BLaER1 (cell line): ENCODE data around the gene EFCAB6.

ENCODE experiments used
- H3K27ac ChIP-seq: shearing (Covaris generic); formaldehyde crosslinking; 2 replicates; pipeline ENCODE4 v1.8.1; 2022
- H3K27me3 ChIP-seq: shearing (Covaris generic); formaldehyde crosslinking; 2 replicates; pipeline ENCODE4 v1.8.1; 2022
- H3K36me3 ChIP-seq: shearing (Covaris generic); formaldehyde crosslinking; 2 replicates; pipeline ENCODE4 v1.8.1; 2022
- H3K4me1 ChIP-seq: shearing (Covaris generic); formaldehyde crosslinking; 2 replicates; pipeline ENCODE4 v1.8.1; 2022
- H3K4me2 ChIP-seq: shearing (Covaris generic); formaldehyde crosslinking; 2 replicates; pipeline ENCODE4 v1.8.1; 2022
- H3K4me3 ChIP-seq: shearing (Covaris generic); formaldehyde crosslinking; 2 replicates; pipeline ENCODE4 v1.8.1; 2022
- H3K9ac ChIP-seq: shearing (Covaris generic); formaldehyde crosslinking; 2 replicates; pipeline ENCODE4 v1.8.1; 2022
- H3K9me3 ChIP-seq: shearing (Covaris generic); formaldehyde crosslinking; 2 replicates; pipeline ENCODE4 v1.8.1; 2022
- H4K20me1 ChIP-seq: shearing (Covaris generic); formaldehyde crosslinking; 2 replicates; pipeline ENCODE4 v1.8.1; 2022
- Cebpa-rat ChIP-seq: shearing (Covaris generic); IDR thresholded peaks from 2 replicates; pipeline ENCODE4 v1.8.1; 2022

Gene EFCAB6

GRCh38 chr22:43504068-43504467 is 308.0 kb downstream of the EFCAB6 start:
- Histone ChIP-seq H4K20me1 (no peaks in the 10 kb centered on the region), H3K27me3 (no peaks in the 10 kb centered on the region), H3K4me1 (no peaks in the 10 kb centered on the region), H3K4me2 (no peak overlapping the region), H3K27ac (no peak overlapping the region), H3K9ac (no peak overlapping the region), H3K4me3 (no peak overlapping the region), H3K9me3 (no peaks in the 10 kb centered on the region), H3K36me3 (no peaks in the 10 kb centered on the region)
- TF ChIP-seq Cebpa-rat, result no peak

GRCh38 chr22:43502306-43502874 is 309.7 kb downstream of the EFCAB6 start:
- no peaks in the 10 kb centered on the region for H4K20me1 ChIP-seq
- H3K4me3 ChIP-seq, result no peak overlapping the region
- no peaks in the 10 kb centered on the region for H3K4me1 ChIP-seq
- no peak for TF ChIP-seq Cebpa-rat
- no peak overlapping the region for H3K9ac ChIP-seq
- H3K27me3 ChIP-seq, result no peaks in the 10 kb centered on the region
- H3K36me3 ChIP-seq, result no peaks in the 10 kb centered on the region
- no peak overlapping the region for H3K27ac ChIP-seq
- H3K4me2 ChIP-seq, result no peak overlapping the region
- no peaks in the 10 kb centered on the region for H3K9me3 ChIP-seq

GRCh38 chr22:43501878-43502277 is 310.2 kb downstream of the EFCAB6 start:
- no peak overlapping the region for H3K4me3 ChIP-seq
- no peak overlapping the region for H3K27ac ChIP-seq

DNA sequence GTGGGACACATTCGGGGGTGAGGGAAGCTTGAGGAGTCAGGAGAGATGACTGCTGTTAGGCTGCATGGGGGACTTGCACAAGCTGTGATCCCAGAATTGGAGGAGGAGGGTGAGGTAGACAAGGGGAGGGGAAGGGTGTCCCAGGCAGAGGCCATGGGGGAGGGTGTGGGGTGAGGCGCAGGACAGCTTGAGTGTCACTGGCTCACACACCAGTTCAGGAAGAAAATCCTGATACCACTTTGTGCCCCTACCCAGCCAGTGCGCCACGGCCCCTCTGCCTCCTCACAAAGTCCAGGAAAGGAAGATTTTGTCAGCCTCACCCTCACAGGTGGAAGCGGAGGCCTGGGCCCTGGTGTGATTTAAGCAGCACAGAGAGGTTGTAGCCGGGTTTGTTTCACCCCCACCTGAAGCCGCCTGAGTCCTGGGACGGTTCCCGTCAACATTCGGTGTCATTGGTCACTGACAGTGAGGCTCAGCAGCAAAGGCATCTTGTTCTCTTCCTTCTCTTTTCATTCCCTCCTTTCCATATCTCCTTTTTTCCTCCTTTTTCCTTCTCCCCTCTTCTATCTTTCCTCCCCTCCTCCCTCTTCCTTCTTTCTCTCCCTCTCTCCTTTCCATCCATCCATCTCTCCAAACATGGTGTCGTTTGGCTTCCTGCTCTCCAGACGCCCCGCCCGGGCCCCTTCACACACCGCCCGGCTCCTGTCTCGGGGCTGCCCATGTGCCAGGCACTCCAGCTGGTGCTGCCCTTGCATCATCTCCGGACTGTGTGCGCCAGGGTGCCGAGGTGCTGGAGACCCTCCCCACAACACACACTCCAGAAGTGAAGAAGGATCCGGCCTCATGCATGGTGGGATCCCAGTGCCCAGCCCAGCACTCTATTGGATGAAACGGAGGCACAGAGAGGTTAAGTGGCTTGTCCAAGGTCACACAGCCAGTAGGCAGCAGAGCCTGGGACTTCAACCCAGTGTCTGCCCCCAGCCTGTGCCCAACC is 311.0 kb downstream of the EFCAB6 start:
- no peak overlapping the region for H3K4me2 ChIP-seq
- H3K36me3 ChIP-seq, result no peaks in the 10 kb centered on the region
- no peaks in the 10 kb centered on the region for H3K27me3 ChIP-seq
- no peaks in the 10 kb centered on the region for H3K4me1 ChIP-seq
- no peak overlapping the region for H3K27ac ChIP-seq
- H4K20me1 ChIP-seq, result no peaks in the 10 kb centered on the region
- H3K4me3 ChIP-seq, result no peak overlapping the region
- H3K9ac ChIP-seq, result no peak overlapping the region
- TF ChIP-seq Cebpa-rat, result no peak
- no peaks in the 10 kb centered on the region for H3K9me3 ChIP-seq

More at GRCh38 chr22:43501878-43502277, 310.2 kb downstream of the EFCAB6 start:
- Histone ChIP-seq H3K4me2 (no peak overlapping the region), H3K36me3 (no peaks in the 10 kb centered on the region), H3K9ac (no peak overlapping the region), H3K4me1 (no peaks in the 10 kb centered on the region), H3K9me3 (no peaks in the 10 kb centered on the region), H3K27me3 (no peaks in the 10 kb centered on the region), H4K20me1 (no peaks in the 10 kb centered on the region)
- no peak for TF ChIP-seq Cebpa-rat

- Histone ChIP-seq H3K9me3 (no peaks in the 10 kb centered on the region), H3K27me3 (no peaks in the 10 kb centered on the region), H3K36me3 (no peaks in the 10 kb centered on the region), H3K4me3 (no peak overlapping the region), H3K4me2 (no peak overlapping the region), H3K27ac (no peak overlapping the region), H4K20me1 (no peaks in the 10 kb centered on the region), H3K9ac (no peak overlapping the region), H3K4me1 (no peaks in the 10 kb centered on the region)
- TF ChIP-seq Cebpa-rat, result no peak
Observed at GRCh38 chr22:43498856-43499253, 313.2 kb downstream of the EFCAB6 start.

DNA sequence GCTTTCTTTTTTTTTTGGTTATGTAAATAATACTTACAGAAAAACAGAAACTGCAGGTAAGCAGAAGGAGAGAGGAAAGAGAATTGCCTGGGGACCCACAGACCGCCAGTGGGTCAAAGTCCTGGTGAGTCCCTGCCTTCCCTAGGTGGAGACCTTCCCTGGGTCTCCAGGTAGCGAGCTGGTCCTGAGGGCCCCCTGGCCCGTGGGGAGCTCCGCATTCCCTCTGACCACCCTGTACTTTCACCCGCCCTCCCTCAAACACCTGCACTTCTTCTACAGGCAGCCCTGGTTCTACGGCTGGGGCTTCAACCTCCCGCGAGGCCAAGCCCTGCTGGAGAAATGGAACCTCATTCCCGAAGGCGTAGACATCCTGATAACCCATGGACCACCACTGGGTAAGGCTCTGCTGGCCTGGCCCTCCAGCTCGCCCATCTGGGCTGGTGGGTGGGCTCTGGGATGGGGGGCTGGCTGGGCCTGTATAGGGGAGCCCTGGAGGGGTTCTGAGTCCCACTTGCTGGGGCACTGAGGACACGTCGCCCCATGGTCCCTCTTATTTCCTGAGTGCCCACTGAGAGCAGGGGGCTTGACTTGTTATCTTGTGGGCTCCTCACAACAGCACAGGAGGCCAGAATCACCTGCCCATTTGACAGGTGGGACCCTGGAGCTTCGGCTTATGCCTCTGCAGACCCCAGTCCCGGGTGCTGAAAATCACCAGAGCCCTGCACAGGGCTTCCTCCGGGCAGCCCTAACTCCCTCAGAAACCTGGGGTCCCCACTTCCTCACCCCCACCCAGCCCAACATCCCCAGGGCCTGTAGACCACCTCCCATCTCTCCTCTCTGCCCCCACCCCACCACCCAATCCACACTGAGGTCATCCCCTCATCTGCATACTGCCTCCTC is 313.9 kb downstream of the EFCAB6 start:
- H3K4me3 ChIP-seq, result no peak overlapping the region
- no peak overlapping the region for H3K9ac ChIP-seq
- H4K20me1 ChIP-seq, result no peaks in the 10 kb centered on the region
- H3K4me1 ChIP-seq, result no peaks in the 10 kb centered on the region
- H3K36me3 ChIP-seq, result no peaks in the 10 kb centered on the region
- H3K9me3 ChIP-seq, result no peaks in the 10 kb centered on the region
- no peak for TF ChIP-seq Cebpa-rat
- no peak overlapping the region for H3K27ac ChIP-seq
- H3K27me3 ChIP-seq, result no peaks in the 10 kb centered on the region
- no peak overlapping the region for H3K4me2 ChIP-seq

GRCh38 chr22:43493297-43493696 is 318.8 kb downstream of the EFCAB6 start:
- Histone ChIP-seq H3K9me3 (no peaks in the 10 kb centered on the region), H3K27ac (no peak overlapping the region), H3K4me3 (no peak overlapping the region), H3K4me1 (no peaks in the 10 kb centered on the region), H3K27me3 (no peaks in the 10 kb centered on the region), H4K20me1 (no peaks in the 10 kb centered on the region), H3K4me2 (no peak overlapping the region), H3K36me3 (no peaks in the 10 kb centered on the region), H3K9ac (no peak overlapping the region)
- no peak for TF ChIP-seq Cebpa-rat

DNA sequence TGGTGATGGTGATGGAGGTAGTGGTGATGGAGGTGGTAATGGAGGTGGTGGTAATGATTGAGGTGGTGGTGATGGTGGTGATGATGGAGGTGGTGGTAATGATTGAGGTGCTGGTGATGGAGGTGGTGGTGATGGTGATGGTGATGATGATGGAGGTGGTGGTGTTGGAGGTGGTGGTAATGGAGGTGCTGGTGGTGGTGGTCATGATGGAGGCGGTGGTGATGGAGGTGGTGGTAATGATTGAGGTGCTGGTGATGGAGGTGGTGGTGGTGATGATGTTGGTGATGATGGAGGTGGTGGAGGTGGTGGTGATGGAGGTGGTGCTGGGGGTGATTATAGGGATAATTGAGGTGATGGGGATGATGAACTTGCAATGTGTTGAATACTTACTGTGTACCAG is 320.4 kb downstream of the EFCAB6 start:
- H3K4me1 ChIP-seq, result no peaks in the 10 kb centered on the region
- H3K36me3 ChIP-seq, result no peaks in the 10 kb centered on the region
- H3K9ac ChIP-seq, result no peak overlapping the region
- TF ChIP-seq Cebpa-rat, result no peak
- H3K4me2 ChIP-seq, result no peak overlapping the region
- no peaks in the 10 kb centered on the region for H4K20me1 ChIP-seq
- H3K27me3 ChIP-seq, result no peaks in the 10 kb centered on the region
- no peak overlapping the region for H3K4me3 ChIP-seq
- H3K9me3 ChIP-seq, result no peaks in the 10 kb centered on the region
- H3K27ac ChIP-seq, result no peak overlapping the region

DNA sequence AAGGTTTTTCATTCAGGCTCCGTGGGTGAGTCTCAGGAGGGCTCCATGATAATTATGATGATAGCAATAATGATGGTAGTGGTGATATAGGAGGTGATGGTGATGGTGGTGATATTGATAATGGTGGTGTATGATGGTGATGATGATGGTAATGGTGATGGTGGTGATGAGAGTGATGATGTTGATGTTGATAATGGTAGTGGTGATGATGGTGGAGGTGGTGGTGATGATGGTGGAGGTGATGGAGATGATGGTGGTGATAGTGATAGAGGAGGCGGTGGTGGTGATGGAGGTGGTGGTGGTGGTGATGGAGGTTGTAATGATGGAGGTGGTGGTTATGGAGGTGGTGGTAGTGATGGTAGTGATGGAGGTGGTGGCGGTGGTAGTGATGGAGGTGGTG is 320.9 kb downstream of the EFCAB6 start:
- H3K4me2 ChIP-seq, result no peak overlapping the region
- H3K9me3 ChIP-seq, result no peaks in the 10 kb centered on the region
- no peaks in the 10 kb centered on the region for H3K36me3 ChIP-seq
- no peak overlapping the region for H3K4me3 ChIP-seq
- no peaks in the 10 kb centered on the region for H3K4me1 ChIP-seq
- TF ChIP-seq Cebpa-rat, result no peak
- H3K27ac ChIP-seq, result no peak overlapping the region
- no peaks in the 10 kb centered on the region for H4K20me1 ChIP-seq
- no peak overlapping the region for H3K9ac ChIP-seq
- H3K27me3 ChIP-seq, result no peaks in the 10 kb centered on the region
